HG03066 (cell line): ENCODE measurements around the gene ENTPD1.
"Not testable (repeated sequence)": the region's sequence is repeated elsewhere in the genome, so short reads cannot be mapped to it uniquely, and the experiment has no call there.

Experiments used
- ATAC-seq: cut with Tn5 transposase; IDR thresholded peaks from one replicate; pipeline ENCODE4 v1.9.1; 2021; ENCODE audit warnings: low read depth; ENCODE audit not compliant: unreplicated experiment

ENTPD1 gene, protein sequence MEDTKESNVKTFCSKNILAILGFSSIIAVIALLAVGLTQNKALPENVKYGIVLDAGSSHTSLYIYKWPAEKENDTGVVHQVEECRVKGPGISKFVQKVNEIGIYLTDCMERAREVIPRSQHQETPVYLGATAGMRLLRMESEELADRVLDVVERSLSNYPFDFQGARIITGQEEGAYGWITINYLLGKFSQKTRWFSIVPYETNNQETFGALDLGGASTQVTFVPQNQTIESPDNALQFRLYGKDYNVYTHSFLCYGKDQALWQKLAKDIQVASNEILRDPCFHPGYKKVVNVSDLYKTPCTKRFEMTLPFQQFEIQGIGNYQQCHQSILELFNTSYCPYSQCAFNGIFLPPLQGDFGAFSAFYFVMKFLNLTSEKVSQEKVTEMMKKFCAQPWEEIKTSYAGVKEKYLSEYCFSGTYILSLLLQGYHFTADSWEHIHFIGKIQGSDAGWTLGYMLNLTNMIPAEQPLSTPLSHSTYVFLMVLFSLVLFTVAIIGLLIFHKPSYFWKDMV

GRCh38 chr10:95756041-95756761 lies at the start of gene ENTPD1:
Gene ENTPD1, plus strand, starts transcription at chr10:95756163. Its CDS starts 77 bp downstream, at chr10:95756240.
- no peak for ATAC-seq

- no peak for ATAC-seq
Measured at GRCh38 chr10:95706573-95706972, 49.4 kb upstream of the ENTPD1 start.

GRCh38 chr10:95706990-95707389 lies 49.0 kb upstream of the ENTPD1 start:
- no peak for ATAC-seq

- ATAC-seq = no peak
Measured at GRCh38 chr10:95711492-95711891, 44.5 kb upstream of the ENTPD1 start.

- no peak for ATAC-seq
Measured at GRCh38 chr10:95716466-95716865, 39.5 kb upstream of the ENTPD1 start.

GRCh38 chr10:95716866-95717265 lies 39.1 kb upstream of the ENTPD1 start:
- no peak for ATAC-seq

- ATAC-seq = not testable (repeated sequence)
Measured at GRCh38 chr10:95720745-95721144, 35.2 kb upstream of the ENTPD1 start.

GRCh38 chr10:95722496-95722895 lies 33.5 kb upstream of the ENTPD1 start:
- not testable (repeated sequence) for ATAC-seq

DNA sequence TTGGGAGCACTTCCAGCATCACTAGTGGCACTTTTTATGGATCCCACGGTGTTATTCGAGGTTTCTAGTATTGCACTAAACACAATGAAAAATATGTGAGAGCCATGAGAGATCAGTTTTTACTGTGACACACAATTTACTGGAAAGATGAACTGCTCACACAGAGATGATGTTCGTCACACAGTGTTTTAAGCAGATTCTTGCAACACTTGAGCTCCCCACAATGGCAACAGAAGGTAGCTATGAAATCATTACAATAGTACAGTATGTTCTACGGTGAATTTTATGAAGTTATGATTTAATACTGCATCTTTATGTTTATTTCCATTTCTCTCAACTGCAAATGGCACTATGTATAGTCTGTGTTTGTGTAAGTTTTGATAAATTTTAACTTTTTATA lies 27.4 kb upstream of the ENTPD1 start:
- ATAC-seq = no peak

GRCh38 chr10:95729323-95730055 lies 26.5 kb upstream of the ENTPD1 start:
- ATAC-seq = no peak

DNA sequence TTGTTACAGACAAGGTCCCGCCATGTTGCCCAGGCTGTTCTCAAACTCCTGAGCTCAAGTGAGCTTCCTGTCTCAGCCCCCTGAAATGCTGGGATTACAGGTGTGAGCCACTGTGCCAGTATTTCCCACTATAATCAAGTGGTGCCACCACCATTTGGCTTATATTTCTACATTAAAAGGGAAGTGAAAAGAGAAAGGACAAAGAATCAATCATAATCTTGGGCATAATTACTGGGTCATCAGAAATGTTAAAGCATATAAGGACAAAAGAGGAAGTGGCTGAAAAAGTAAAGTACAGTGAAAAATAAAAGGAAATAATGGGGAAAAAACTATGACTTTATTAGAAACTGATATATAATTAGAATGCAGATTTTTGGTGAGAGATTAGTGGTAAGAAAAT lies 25.7 kb upstream of the ENTPD1 start:
- ATAC-seq = no peak

DNA sequence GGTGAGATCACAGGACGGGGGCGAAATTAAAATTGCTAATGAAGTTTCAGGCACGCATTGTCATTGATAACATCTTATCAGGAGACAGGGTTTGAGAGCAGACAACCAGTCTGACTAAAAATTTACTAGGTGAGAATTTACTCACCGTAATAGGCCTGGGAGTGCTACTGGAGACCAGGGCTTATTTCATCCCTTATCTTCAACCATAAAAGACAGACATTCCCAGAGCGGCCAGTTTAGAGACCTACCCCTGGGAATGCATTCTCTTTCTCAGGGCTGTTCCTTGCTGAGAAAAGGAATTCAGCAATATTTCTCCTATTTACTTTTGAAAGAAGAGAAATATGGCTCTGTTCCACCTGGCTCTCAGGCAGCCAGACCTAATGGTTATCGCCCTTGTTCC lies 23.1 kb upstream of the ENTPD1 start:
- not testable (repeated sequence) for ATAC-seq

DNA sequence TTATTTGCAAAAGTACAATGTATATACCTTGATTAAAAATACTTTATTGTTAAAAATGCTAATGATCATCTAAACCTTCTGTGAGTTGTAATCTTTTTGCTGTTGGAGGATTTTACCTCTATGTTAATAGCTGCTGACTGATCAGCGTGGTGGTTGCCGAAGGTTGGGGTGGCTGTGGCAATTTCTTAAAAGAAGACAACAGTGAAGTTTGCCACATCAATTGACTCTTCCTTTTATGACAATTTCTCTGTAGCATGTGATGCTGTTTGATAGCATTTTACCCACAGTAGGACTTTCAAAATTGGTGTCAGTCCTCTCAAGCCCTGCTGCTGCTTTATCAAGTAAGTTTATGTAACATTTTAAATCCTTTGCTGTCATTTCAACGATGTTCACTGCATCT lies 16.9 kb upstream of the ENTPD1 start:
- no peak for ATAC-seq

DNA sequence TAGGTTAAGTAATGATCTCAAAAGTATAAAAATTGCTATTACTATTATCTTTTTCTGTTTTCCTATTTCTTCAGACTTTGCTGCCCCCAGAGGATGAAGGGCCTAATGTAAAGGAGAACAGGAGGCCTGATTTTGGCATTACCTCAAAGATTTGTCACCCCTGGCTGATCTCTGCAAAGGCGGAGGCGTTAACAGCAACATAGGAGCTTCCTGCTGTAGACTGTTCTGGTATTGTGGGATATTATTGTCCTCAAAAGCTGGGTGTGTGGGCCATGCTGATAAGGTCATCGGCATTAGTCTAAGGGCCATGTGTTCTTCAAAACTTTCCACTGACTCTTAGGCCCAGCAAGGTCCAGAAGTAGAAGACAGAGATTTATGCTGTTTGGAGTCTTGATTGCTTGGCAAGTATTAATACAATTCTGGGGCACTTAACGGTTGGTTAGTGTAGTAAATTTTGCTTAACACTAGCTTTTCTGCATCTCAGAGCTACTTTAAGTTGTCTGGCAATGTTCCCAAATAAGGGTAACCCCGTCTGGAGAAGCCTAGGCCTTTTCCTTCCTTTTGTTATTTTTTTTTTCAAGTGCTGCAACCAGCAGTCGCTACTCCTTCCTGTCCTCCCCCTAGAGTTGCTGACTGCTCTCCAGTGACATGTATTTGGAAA lies 14.0 kb upstream of the ENTPD1 start:
- ATAC-seq = peak; percentile 76

DNA sequence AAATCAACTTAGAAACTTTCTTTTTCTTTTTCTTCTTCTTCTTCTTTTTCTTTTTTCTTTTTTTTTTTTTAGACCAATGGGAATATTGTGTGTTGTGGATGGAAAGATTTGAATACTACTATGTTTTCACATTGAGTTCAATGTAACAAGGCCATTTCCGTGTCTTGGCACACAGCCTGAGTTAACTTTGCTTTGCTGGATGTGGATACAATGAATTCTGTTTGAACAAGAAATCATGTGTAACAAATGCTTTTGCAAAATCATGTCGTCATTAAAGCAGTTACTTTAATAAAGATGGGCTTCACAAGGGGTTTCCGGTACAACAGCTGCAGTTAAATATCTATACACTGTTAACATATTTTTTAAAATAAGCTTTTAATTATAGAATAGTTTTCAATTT lies 13.5 kb upstream of the ENTPD1 start:
- peak; percentile 10 for ATAC-seq

DNA sequence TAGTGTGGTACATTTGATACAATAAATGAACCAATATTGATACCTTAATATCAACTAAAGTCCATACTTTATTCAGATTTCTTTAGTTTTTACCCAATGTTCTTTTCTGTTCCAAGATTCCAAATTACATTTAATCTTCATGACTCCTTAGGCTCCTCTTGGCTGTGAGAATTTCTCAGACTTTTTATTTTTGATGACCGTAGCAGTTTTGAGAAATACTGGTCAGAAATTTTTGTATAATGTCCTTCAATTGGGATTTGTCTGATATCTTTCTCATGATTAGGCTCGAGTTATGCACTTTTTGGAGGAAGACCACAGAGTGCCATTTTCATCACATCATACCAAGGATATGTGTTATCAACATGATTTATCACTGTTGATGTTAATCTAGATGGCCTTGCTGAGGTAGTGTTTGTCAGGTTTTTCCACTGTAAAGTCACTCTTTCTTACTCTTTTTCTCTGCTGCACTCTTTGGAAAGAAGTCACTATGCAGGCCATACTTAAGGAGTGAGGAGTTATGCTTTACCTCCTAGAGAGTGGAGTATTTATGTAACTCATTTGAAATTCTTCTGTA lies 12.9 kb upstream of the ENTPD1 start:
- no peak for ATAC-seq

DNA sequence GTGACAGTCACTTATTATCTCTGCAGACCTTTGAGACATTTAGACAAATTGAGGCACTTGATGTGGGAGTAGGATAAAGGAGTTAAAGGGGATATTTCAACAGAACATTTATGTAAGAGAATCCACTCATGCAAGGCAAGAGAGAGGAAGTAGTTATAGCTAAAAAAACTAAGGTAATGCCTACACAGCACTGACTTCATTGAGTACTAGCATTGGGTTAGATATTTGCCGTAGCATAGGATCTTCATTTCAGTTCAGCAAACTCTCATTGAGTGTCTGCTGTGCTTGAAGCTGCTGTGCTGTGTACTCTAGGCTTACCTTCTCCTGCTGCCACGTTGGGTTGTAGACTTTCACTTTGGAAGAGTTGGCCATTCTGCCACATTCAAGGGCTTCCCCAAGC lies 10.5 kb upstream of the ENTPD1 start:
- ATAC-seq = no peak

DNA sequence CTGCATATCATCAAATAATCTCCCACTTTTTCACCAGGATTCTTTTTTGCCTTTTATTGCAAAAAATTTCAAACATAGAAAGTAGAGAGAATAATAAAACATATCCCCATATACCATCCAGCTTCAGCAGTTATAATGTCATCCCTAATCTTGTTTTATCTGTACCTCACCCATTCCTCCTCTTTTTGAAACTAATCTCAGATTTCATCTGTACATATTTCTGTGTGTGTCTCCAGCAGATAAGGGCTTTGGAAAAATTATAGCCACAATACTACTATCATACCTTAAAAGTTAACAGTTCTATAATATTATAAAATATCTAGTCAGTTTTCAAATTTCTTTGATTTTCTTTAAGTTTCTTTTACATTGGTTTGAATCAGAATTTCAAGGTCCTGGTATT lies 7.6 kb upstream of the ENTPD1 start:
- ATAC-seq = no peak

DNA sequence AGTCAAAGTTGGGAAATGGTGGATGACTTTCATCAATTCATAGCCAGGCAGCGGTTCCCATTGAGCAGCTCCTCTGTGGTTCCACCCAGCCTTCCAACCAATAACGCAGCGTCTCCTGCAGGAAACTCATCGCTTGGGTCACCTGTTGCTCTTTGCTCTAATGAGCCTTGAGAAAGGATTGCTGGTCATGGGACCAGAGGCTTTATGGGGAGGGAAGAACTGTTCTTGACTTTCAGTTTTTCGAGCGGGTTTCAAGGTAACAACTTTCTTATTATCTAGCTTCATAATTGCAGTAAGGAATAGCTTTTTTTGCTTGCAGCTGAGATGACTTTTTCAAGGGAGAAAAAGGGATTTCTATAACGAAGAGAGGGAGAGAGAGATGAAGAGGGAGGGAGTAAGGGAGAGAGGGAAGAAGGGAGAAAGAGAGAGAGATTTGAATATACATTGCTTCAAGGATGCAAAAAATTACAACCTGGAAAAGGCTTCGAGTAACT lies 405 bp upstream of the ENTPD1 start:
- ATAC-seq = no peak
